CD8-positive, alpha-beta memory T cell (primary cell): Measurements from ENCODE around the gene VPS50. TPM values are rescaled to one million over a fixed set of nuclear protein-coding genes. Genes with fewer than 3 reads are reported as not detected.

Experiments used
- CTCF ChIA-PET: fragments of 350-600 bp; sonication (Branson Sonifier 250); formaldehyde crosslinking; loops from one replicate; lab custom pipeline; 2021; ENCODE audit warnings: antibody characterized with exemption; lab: Charles Lee
- POLR2A ChIA-PET: fragments of 350-600 bp; sonication (Branson Sonifier 250); formaldehyde crosslinking; loops from one replicate; lab custom pipeline; 2021; ENCODE audit warnings: antibody characterized with exemption; lab: Charles Lee
- DNase-seq, 5 donors: peaks; one replicate each; pipeline versions ENCODE4 v3.0.0 to v3.0.0-alpha.2; 2020 to 2022; ENCODE audit warnings: mixed read lengths in 1 of 5
- H3K27ac ChIP-seq: one replicate; pipeline ENCODE4 v1.7.0; 2013; ENCODE audit warnings: low read depth, mild to moderate bottlenecking, low read length, moderate library complexity
- H3K27me3 ChIP-seq: 2 replicates; pipeline ENCODE4 v1.7.0; 2013; ENCODE audit warnings: low read length, mild to moderate bottlenecking; ENCODE audit not compliant: insufficient read depth, poor library complexity, severe bottlenecking
- H3K36me3 ChIP-seq: 2 replicates; pipeline ENCODE4 v1.7.0; 2013; ENCODE audit warnings: mild to moderate bottlenecking, low read length, moderate library complexity; ENCODE audit not compliant: insufficient read depth
- H3K4me1 ChIP-seq: 2 replicates; pipeline ENCODE4 v1.7.0; 2013; ENCODE audit warnings: mild to moderate bottlenecking, low read length, moderate library complexity; ENCODE audit not compliant: insufficient read depth
- H3K4me3 ChIP-seq: 2 replicates; pipeline ENCODE4 v1.7.0; 2013; ENCODE audit warnings: mild to moderate bottlenecking, low read length
- H3K9me3 ChIP-seq: 2 replicates; pipeline ENCODE4 v1.7.0; 2013; ENCODE audit warnings: mild to moderate bottlenecking, low read length
- H3K27ac Mint-ChIP-seq, 8 donors: one replicate each; pipeline ENCODE4 v1.8.0; 2020 to 2021; ENCODE audit warnings: mixed read lengths in 8 of 8, mild to moderate bottlenecking in 6 of 8, inconsistent platforms in 3 of 8, moderate library complexity in 3 of 8
- H3K27me3 Mint-ChIP-seq, 2 donors: one replicate each; pipeline ENCODE4 v1.8.0; 2020 to 2021; ENCODE audit warnings: mixed read lengths in 2 of 2, mild to moderate bottlenecking in 1 of 2, moderate library complexity in 1 of 2
- H3K36me3 Mint-ChIP-seq, 3 donors: one replicate each; pipeline ENCODE4 v1.8.0; 2020 to 2021; ENCODE audit warnings: mixed read lengths in 3 of 3, inconsistent platforms in 1 of 3, mild to moderate bottlenecking in 1 of 3
- H3K4me1 Mint-ChIP-seq, 3 donors: one replicate each; pipeline ENCODE4 v1.8.0; 2020 to 2021; ENCODE audit warnings: mixed read lengths in 3 of 3, inconsistent platforms in 1 of 3, mild to moderate bottlenecking in 1 of 3
- H3K4me3 Mint-ChIP-seq, 7 donors: one replicate each; pipeline ENCODE4 v1.8.0; 2020 to 2021; ENCODE audit warnings: mixed read lengths in 7 of 7, mild to moderate bottlenecking in 6 of 7, moderate library complexity in 4 of 7, inconsistent platforms in 2 of 7
- H3K9me3 Mint-ChIP-seq, 5 donors: one replicate each; pipeline ENCODE4 v1.8.0; 2020 to 2022; ENCODE audit warnings: mixed read lengths in 5 of 5, mild to moderate bottlenecking in 3 of 5, moderate library complexity in 2 of 5, inconsistent platforms in 1 of 5
- polyA plus RNA-seq: library from polyadenylated mRNA; unstranded; fragments of 300-500 nt; fragmentation: Illumina TruSeq; gene quantifications from one replicate; pipeline ENCODE4 v1.2.3, GENCODE V29; 2021
- total RNA-seq, 2 experiments: library from RNA; stranded (reverse); gene quantifications; one replicate each; pipeline ENCODE4 v1.2.3, GENCODE V29; 2021

Gene VPS50
- total and polyA plus RNA-seq, 3 experiments from 2014 or later: 14.9 to 28.2 (median 22.8) TPM

DNA sequence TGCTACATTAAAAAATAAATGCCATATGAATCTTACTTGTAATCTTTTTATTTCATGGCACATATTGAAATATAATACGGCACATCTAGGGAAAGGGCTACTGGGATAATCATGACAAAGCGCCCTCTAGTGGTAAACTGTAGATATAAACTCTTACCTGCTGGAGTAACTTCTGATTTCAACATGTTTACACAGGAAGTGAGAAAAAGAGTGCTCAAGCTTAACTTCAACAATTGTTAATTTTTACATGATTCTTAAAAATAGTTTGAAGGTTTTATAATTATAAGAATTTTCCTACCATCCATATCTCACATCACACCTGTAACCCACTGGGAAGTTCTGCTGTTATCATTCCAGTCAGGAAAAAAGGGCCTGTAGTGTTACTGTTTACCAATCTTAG, 3.9 kb upstream of the VPS50 start:
- ChIA-PET CTCF (interaction anchor here (1.4 to 3.2 kb wide), 4 partner anchors 12 to 135 kb away, joined by 3 to 11 read pairs (median 4); no protein-coding TSS in a partner anchor), POLR2A (interaction anchor here (0.6 kb wide), 1 partner anchor 1281 kb away, joined by 3 read pairs; the partner anchor contains the start of gene CASD1)
- no peak overlapping the region for H3K4me3 ChIP-seq
- H3K4me1 ChIP-seq: peaks cover 11% of the 10 kb centered on the region
- H3K9me3 ChIP-seq: no peaks in the 10 kb centered on the region
- peak in 2 of 5 donors; percentile 64 to 65 for DNase-seq
- H3K27ac ChIP-seq: no peak overlapping the region
- Mint-ChIP-seq H3K27ac (peak overlapping the region in 2 of 8 donors; percentile 12 to 56), H3K9me3 (no peaks in the 10 kb centered on the region), H3K4me1 (peaks cover 16 to 25% (median 23%) of the 10 kb centered on the region in 3 donors), H3K4me3 (peak overlapping the region in 1 of 7 donors; percentile 21), H3K27me3 (no peaks in the 10 kb centered on the region), H3K36me3 (peaks cover 0 to 7% (median 0%) of the 10 kb centered on the region in 3 donors)
- no peaks in the 10 kb centered on the region for H3K36me3 ChIP-seq
- H3K27me3 ChIP-seq: no peaks in the 10 kb centered on the region

DNA sequence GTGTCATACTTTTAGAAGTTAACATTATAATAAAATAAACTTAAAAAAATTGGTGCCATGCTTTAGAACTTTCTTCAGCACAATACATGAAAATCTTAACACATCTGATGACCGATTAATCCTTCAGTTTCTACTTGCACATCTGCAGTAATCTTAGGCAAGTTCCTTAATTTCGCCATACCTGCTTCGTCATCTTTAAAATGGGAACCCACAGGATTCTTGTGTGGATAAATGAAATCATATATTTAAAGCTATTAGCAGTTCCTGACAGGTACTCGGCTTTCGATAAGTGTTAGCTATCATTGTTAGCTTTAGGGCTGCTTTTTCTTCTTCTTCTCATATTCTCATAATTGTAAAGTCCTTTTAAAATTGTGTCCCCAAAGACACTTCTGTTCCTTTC, 907 bp upstream of the VPS50 start:
- Histone ChIP-seq H3K36me3 (no peaks in the 10 kb centered on the region), H3K27ac (peak overlapping the region; percentile 79), H3K4me1 (peaks cover 20% of the 10 kb centered on the region), H3K4me3 (peak overlapping the region; percentile 92), H3K9me3 (no peaks in the 10 kb centered on the region), H3K27me3 (no peaks in the 10 kb centered on the region)
- peak overlapping the region; percentile 87 to 97 (median 94) for H3K4me3 Mint-ChIP-seq
- H3K27me3 Mint-ChIP-seq: no peaks in the 10 kb centered on the region
- peaks cover 16 to 29% (median 28%) of the 10 kb centered on the region in 3 donors for H3K4me1 Mint-ChIP-seq
- H3K27ac Mint-ChIP-seq: peak overlapping the region; percentile 78 to 99 (median 96)
- no peak for DNase-seq
- ChIA-PET CTCF (interaction anchor here (1.3 to 2.0 kb wide), 3 partner anchors 15 to 641 kb away, joined by 3 to 13 read pairs (median 5); partner anchors contain the start of gene FAM133B), POLR2A (interaction anchor here (0.8 to 1.2 kb wide), 2 partner anchors 113 to 703 kb away, joined by 4 to 6 read pairs; partner anchors contain the start of genes PEX1, RBM48 and SAMD9)
- H3K36me3 Mint-ChIP-seq: peaks cover 0 to 7% (median 0%) of the 10 kb centered on the region in 3 donors
- no peaks in the 10 kb centered on the region for H3K9me3 Mint-ChIP-seq

DNA sequence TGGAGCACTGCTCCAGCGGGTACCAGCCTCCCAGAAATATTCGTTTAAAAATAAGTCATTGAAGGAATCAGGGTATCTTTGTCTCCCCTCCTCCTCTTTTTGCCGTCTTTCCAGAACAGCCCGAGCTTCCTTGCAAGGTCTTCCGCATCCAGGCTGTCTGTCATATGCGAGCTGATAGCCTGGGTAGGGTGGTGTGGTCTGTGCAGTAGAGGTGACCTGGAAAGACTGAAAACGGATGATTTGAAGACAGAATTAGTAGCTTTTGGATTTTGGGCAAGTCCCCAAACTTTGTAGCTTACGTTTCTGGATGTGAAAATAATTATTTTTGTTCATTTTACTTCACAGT, 480 bp downstream of the VPS50 start:
- Histone ChIP-seq H3K4me3 (peak overlapping the region; percentile 92), H3K27ac (peak overlapping the region; percentile 79), H3K9me3 (no peaks in the 10 kb centered on the region), H3K4me1 (peaks cover 20% of the 10 kb centered on the region), H3K36me3 (no peaks in the 10 kb centered on the region), H3K27me3 (no peaks in the 10 kb centered on the region)
- no peak for DNase-seq
- Mint-ChIP-seq H3K27me3 (no peaks in the 10 kb centered on the region), H3K4me1 (peaks cover 16 to 29% (median 29%) of the 10 kb centered on the region in 3 donors), H3K36me3 (peaks cover 0 to 7% (median 0%) of the 10 kb centered on the region in 3 donors), H3K27ac (peak overlapping the region; percentile 78 to 99 (median 96)), H3K9me3 (no peaks in the 10 kb centered on the region), H3K4me3 (peak overlapping the region; percentile 87 to 97 (median 94))
- ChIA-PET CTCF (interaction anchor here (1.1 to 2.0 kb wide), 6 partner anchors 13 to 772 kb away, joined by 3 to 13 read pairs (median 4); partner anchors contain the start of genes FAM133B and RBM48), POLR2A (interaction anchor here (0.6 to 1.0 kb wide), 2 partner anchors 115 to 136 kb away, joined by 3 to 4 read pairs; partner anchors contain the start of gene SAMD9)

DNA sequence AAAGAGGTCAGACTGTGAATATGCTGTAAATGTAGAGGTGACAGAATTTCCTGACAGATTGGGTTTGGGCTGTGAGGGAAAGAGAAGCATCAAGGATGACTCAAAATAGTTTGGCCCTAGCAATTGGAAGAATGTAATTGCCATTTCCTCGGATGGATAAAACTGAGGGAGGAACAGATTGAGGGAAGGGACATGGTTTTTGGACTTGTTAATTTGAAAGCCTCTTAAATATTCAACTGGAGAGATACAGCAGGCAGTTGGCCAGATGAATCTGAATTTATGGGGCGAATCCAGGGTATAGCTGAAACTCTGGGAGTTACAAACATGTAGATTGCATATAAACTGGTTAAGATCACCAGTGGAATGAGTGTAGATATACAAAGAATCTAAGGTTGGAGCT, 3.4 kb downstream of the VPS50 start:
- Histone ChIP-seq H3K4me1 (peaks cover 15% of the 10 kb centered on the region), H3K27ac (no peak overlapping the region), H3K4me3 (no peak overlapping the region), H3K27me3 (no peaks in the 10 kb centered on the region), H3K9me3 (no peaks in the 10 kb centered on the region), H3K36me3 (no peaks in the 10 kb centered on the region)
- Mint-ChIP-seq H3K4me3 (no peak overlapping the region), H3K36me3 (peaks cover 0 to 12% (median 3%) of the 10 kb centered on the region in 3 donors), H3K27ac (no peak overlapping the region), H3K9me3 (no peaks in the 10 kb centered on the region), H3K27me3 (no peaks in the 10 kb centered on the region), H3K4me1 (peaks cover 13 to 43% (median 27%) of the 10 kb centered on the region in 3 donors)
- DNase-seq: no peak
- CTCF ChIA-PET: no interaction called here
- POLR2A ChIA-PET: no interaction called here

DNA sequence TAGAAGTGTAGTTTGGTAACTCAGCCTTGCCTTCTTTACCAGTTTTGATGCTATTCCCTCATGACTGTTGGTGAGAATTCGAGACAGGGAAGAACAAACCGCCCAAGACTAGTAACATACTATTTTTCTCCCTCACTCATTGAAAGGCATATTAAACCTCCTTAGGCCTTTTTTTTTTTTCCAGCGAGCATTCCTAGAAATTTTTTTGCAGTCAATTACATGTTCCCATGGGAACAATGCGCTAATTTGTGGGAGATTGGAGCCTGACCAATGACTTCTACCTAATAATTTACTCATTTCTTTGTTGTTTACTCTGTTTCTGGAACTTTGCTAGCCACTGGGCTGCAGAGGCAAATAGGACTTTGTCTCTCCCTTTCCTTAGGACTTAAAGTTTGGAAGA, 6.0 kb downstream of the VPS50 start:
- peaks cover 10% of the 10 kb centered on the region for H3K4me1 ChIP-seq
- DNase-seq: no peak
- Mint-ChIP-seq H3K27me3 (no peaks in the 10 kb centered on the region), H3K36me3 (peaks cover 0 to 13% (median 3%) of the 10 kb centered on the region in 3 donors), H3K4me3 (no peak overlapping the region), H3K4me1 (peaks cover 3 to 31% (median 11%) of the 10 kb centered on the region in 3 donors), H3K27ac (no peak overlapping the region), H3K9me3 (no peaks in the 10 kb centered on the region)
- no peak overlapping the region for H3K27ac ChIP-seq
- no peaks in the 10 kb centered on the region for H3K27me3 ChIP-seq
- CTCF ChIA-PET: no interaction called here
- H3K4me3 ChIP-seq: no peak overlapping the region
- no peaks in the 10 kb centered on the region for H3K9me3 ChIP-seq
- no peaks in the 10 kb centered on the region for H3K36me3 ChIP-seq
- POLR2A ChIA-PET: no interaction called here

DNA sequence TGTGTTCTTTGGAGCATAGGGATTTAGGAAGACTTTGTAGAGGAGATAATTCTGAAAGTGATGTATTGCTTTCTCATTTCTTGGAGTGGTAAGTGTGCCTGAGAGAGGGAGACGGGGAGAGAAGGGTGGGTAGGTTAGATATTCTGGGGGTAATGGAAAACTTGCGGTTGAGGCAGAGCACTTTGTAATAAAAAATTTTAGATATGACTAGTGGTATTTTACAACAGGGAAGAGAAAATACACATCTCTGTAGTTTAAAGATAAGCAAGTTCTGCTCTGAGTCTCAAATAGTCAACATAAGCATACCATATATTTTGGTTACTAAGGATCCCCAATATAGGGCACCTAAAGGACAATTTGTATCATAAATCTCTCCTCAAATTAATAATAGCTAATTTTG, 6.6 kb downstream of the VPS50 start:
- CTCF ChIA-PET: no interaction called here
- Histone ChIP-seq H3K27ac (no peak overlapping the region), H3K4me3 (no peak overlapping the region), H3K4me1 (peaks cover 4% of the 10 kb centered on the region), H3K27me3 (no peaks in the 10 kb centered on the region), H3K9me3 (no peaks in the 10 kb centered on the region), H3K36me3 (no peaks in the 10 kb centered on the region)
- POLR2A ChIA-PET: no interaction called here
- H3K4me3 Mint-ChIP-seq: no peak overlapping the region
- H3K36me3 Mint-ChIP-seq: peaks cover 0 to 13% (median 3%) of the 10 kb centered on the region in 3 donors
- peak overlapping the region in 3 of 8 donors; percentile 1 to 48 (median 47) for H3K27ac Mint-ChIP-seq
- peaks cover 3 to 28% (median 9%) of the 10 kb centered on the region in 3 donors for H3K4me1 Mint-ChIP-seq
- no peak for DNase-seq
- no peaks in the 10 kb centered on the region for H3K27me3 Mint-ChIP-seq
- H3K9me3 Mint-ChIP-seq: no peaks in the 10 kb centered on the region

DNA sequence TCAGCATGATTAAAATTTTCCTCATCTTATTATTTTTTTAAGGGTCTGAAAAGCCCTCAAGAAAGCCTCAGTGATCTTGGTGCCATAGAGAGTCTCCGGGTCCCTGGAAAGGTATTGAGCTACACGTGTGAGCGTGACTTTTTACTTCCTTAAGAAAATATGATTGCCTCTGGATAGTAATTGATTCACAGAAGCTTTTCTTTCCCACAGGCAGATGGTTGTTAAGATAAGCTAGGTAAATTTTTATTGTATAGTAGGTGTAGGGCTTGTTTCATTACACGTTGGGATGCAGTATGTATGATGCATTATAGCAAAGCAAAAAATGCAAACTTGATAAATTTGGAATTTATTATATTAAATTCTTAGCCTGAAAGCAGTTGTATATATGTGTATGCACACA, 7.7 kb downstream of the VPS50 start:
- ChIA-PET POLR2A (no interaction called here), CTCF (no interaction called here)
- no peak overlapping the region for H3K4me3 ChIP-seq
- H3K27me3 ChIP-seq: no peaks in the 10 kb centered on the region
- Mint-ChIP-seq H3K4me3 (no peak overlapping the region), H3K27ac (peak overlapping the region in 1 of 8 donors; percentile 43), H3K4me1 (peaks cover 3 to 26% (median 10%) of the 10 kb centered on the region in 3 donors), H3K36me3 (peaks cover 0 to 13% (median 3%) of the 10 kb centered on the region in 3 donors), H3K9me3 (no peaks in the 10 kb centered on the region), H3K27me3 (no peaks in the 10 kb centered on the region)
- H3K4me1 ChIP-seq: no peaks in the 10 kb centered on the region
- no peaks in the 10 kb centered on the region for H3K9me3 ChIP-seq
- no peak overlapping the region for H3K27ac ChIP-seq
- H3K36me3 ChIP-seq: no peaks in the 10 kb centered on the region
- DNase-seq: no peak

DNA sequence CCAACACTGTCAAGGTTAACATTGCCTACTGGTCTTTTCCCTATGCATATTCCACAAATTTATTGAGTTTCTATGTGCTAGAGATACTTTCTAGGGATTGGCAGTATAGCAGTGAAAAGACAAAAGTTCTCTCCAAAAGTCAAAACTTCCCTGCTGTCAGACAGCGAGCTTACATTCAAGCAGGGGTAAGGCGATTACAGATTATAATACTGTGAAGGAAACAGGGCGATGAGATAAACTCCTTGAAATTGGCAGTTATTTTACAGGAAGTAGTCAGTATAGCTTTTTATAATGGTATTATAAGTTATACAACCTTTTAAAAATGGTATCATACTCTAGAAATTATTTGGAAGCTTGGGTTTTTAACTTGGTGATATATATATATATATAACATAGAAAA, 9.9 kb downstream of the VPS50 start:
- Mint-ChIP-seq H3K36me3 (peaks cover 0 to 13% (median 3%) of the 10 kb centered on the region in 3 donors), H3K4me3 (no peak overlapping the region), H3K27me3 (no peaks in the 10 kb centered on the region), H3K27ac (no peak overlapping the region), H3K9me3 (no peaks in the 10 kb centered on the region), H3K4me1 (peaks cover 5 to 33% (median 26%) of the 10 kb centered on the region in 3 donors)
- DNase-seq: no peak
- Histone ChIP-seq H3K9me3 (no peaks in the 10 kb centered on the region), H3K4me1 (no peaks in the 10 kb centered on the region), H3K27me3 (no peaks in the 10 kb centered on the region), H3K27ac (no peak overlapping the region), H3K4me3 (no peak overlapping the region), H3K36me3 (no peaks in the 10 kb centered on the region)
- CTCF ChIA-PET: interaction anchor here (1.6 kb wide), 1 partner anchor 10 kb away, joined by 4 read pairs; no protein-coding TSS in a partner anchor
- POLR2A ChIA-PET: no interaction called here
